Smooth muscle cell (in vitro differentiated cells): ENCODE results near the gene PCYT1A. TPM values are rescaled to one million over a fixed set of nuclear protein-coding genes. Genes with fewer than 3 reads are reported as not detected.

Source experiments
- DNase-seq: peaks from one replicate; lab custom pipeline; 2025; ENCODE audit not compliant: unreplicated experiment; lab: John Stamatoyannopoulos, UW
- H2AFZ ChIP-seq: fragments of 200-600 bp; sonication (generic); 2 replicates; pipeline ENCODE4 v1.6.0; 2016; ENCODE audit warnings: antibody characterized with exemption, low read depth, mild to moderate bottlenecking
- H3F3A ChIP-seq: fragments of 200-600 bp; sonication (generic); 2 replicates; pipeline ENCODE4 v1.6.0; 2017; ENCODE audit warnings: antibody characterized with exemption, low read depth
- H3K27ac ChIP-seq: fragments of 200-600 bp; sonication (generic); 2 replicates; pipeline ENCODE4 v1.5.1; 2016; ENCODE audit warnings: low read depth, mild to moderate bottlenecking
- H3K27me3 ChIP-seq: fragments of 200-600 bp; sonication (generic); 2 replicates; pipeline ENCODE4 v1.6.1; 2016; ENCODE audit warnings: low read depth, mild to moderate bottlenecking
- H3K36me3 ChIP-seq: fragments of 200-600 bp; sonication (generic); 2 replicates; pipeline ENCODE4 v1.5.1; 2016; ENCODE audit warnings: low read depth
- H3K4me1 ChIP-seq: fragments of 200-600 bp; sonication (generic); 2 replicates; pipeline ENCODE4 v1.5.1; 2016; ENCODE audit warnings: low read depth
- H3K4me2 ChIP-seq: fragments of 200-600 bp; sonication (generic); 2 replicates; pipeline ENCODE4 v1.6.0; 2016; ENCODE audit warnings: mild to moderate bottlenecking
- H3K4me3 ChIP-seq: fragments of 200-600 bp; sonication (generic); 2 replicates; pipeline ENCODE4 v1.5.1; 2016; ENCODE audit warnings: mild to moderate bottlenecking
- H3K79me2 ChIP-seq: fragments of 200-600 bp; sonication (generic); 2 replicates; pipeline ENCODE4 v1.6.0; 2016; ENCODE audit warnings: low read depth, mild to moderate bottlenecking
- H3K9ac ChIP-seq: fragments of 200-600 bp; sonication (generic); 2 replicates; pipeline ENCODE4 v1.6.0; 2016; ENCODE audit warnings: low read depth
- H3K9me3 ChIP-seq: fragments of 200-600 bp; sonication (generic); replicated peaks from 2 replicates; pipeline ENCODE4 v1.5.1; 2016; ENCODE audit warnings: low read depth
- H4K20me1 ChIP-seq: fragments of 200-600 bp; sonication (generic); 2 replicates; pipeline ENCODE4 v1.6.0; 2016; ENCODE audit warnings: low read depth
- CTCF ChIP-seq: fragments of 200-600 bp; sonication (generic); IDR thresholded peaks from 2 replicates; pipeline ENCODE4 v1.5.1; 2017; ENCODE audit warnings: borderline replicate concordance, mild to moderate bottlenecking, antibody characterized with exemption; ENCODE audit not compliant: insufficient read depth, poor library complexity, severe bottlenecking
- WGBS: methylation state at CpG from one replicate; pipeline ENCODE4 v1.1.7; 2016; ENCODE audit warnings: low lambda C conversion rate; 5-methylcytosine and 5-hydroxymethylcytosine counted together
- polyA plus RNA-seq: library from polyadenylated mRNA; unstranded; fragments of >200 nt; fragmentation: Nextera tagmentation; extraction: Ambion mirVana; gene quantifications from 2 replicates; pipeline ENCODE4 v1.2.1, GENCODE V29; 2016
- total RNA-seq: library from RNA; depleted of rRNA; stranded (reverse); fragments of >200 nt; gene quantifications from 2 replicates; pipeline ENCODE4 v1.2.3, GENCODE V29; 2014

The PCYT1A gene
- total and polyA plus RNA-seq, 2 experiments from 2014 or later, result 19.7 to 68.3 TPM

GRCh38 chr3:196334982-196335381, 47.5 kb upstream of the PCYT1A start:
- Histone ChIP-seq H3K27me3 (no peaks in the 10 kb centered on the region), H3K36me3 (no peaks in the 10 kb centered on the region), H3K4me3 (no peak overlapping the region), H2AFZ (no peak overlapping the region), H3K27ac (no peak overlapping the region), H3K9me3 (no peaks in the 10 kb centered on the region), H3K4me1 (no peaks in the 10 kb centered on the region), H3K9ac (no peak overlapping the region), H3K79me2 (no peaks in the 10 kb centered on the region), H3K4me2 (no peak overlapping the region), H4K20me1 (no peaks in the 10 kb centered on the region), H3F3A (no peaks in the 10 kb centered on the region)
- TF ChIP-seq CTCF, result no peak
- no CpG with 5 or more reads among the region's 1 CpG for WGBS
- no peak for DNase-seq

GRCh38 chr3:196332168-196332567, 44.6 kb upstream of the PCYT1A start:
- no peak overlapping the region for H3K27ac ChIP-seq
- no peaks in the 10 kb centered on the region for H3K27me3 ChIP-seq
- no peaks in the 10 kb centered on the region for H4K20me1 ChIP-seq
- H3K79me2 ChIP-seq, result no peaks in the 10 kb centered on the region
- H3F3A ChIP-seq, result no peaks in the 10 kb centered on the region
- no peaks in the 10 kb centered on the region for H3K9me3 ChIP-seq
- no peak overlapping the region for H3K9ac ChIP-seq
- no peak for TF ChIP-seq CTCF
- no peaks in the 10 kb centered on the region for H3K36me3 ChIP-seq
- 97% methylated on average over 7 of the region's 8 CpGs for WGBS
- H3K4me3 ChIP-seq, result no peak overlapping the region
- no peaks in the 10 kb centered on the region for H3K4me1 ChIP-seq
- H2AFZ ChIP-seq, result no peak overlapping the region
- no peak for DNase-seq
- no peak overlapping the region for H3K4me2 ChIP-seq

GRCh38 chr3:196327405-196327804, 39.9 kb upstream of the PCYT1A start:
- Histone ChIP-seq H4K20me1 (no peaks in the 10 kb centered on the region), H3F3A (no peaks in the 10 kb centered on the region), H3K9ac (no peak overlapping the region), H3K27ac (no peak overlapping the region), H3K4me3 (no peak overlapping the region), H3K36me3 (no peaks in the 10 kb centered on the region), H3K4me2 (no peak overlapping the region), H2AFZ (no peak overlapping the region), H3K79me2 (no peaks in the 10 kb centered on the region), H3K4me1 (no peaks in the 10 kb centered on the region), H3K27me3 (no peaks in the 10 kb centered on the region), H3K9me3 (no peaks in the 10 kb centered on the region)
- no peak for DNase-seq
- WGBS, result 69% methylated on average over 6 of the region's 6 CpGs
- TF ChIP-seq CTCF, result no peak

- H3K27me3 ChIP-seq, result no peaks in the 10 kb centered on the region
- no peak for TF ChIP-seq CTCF
- no peaks in the 10 kb centered on the region for H3F3A ChIP-seq
- no peak overlapping the region for H3K4me2 ChIP-seq
- WGBS, result 94% methylated on average over 9 of the region's 9 CpGs
- no peaks in the 10 kb centered on the region for H4K20me1 ChIP-seq
- H3K79me2 ChIP-seq, result no peaks in the 10 kb centered on the region
- no peak overlapping the region for H3K27ac ChIP-seq
- DNase-seq, result no peak
- no peak overlapping the region for H3K9ac ChIP-seq
- H3K4me1 ChIP-seq, result no peaks in the 10 kb centered on the region
- H3K36me3 ChIP-seq, result no peaks in the 10 kb centered on the region
- no peak overlapping the region for H2AFZ ChIP-seq
- no peak overlapping the region for H3K4me3 ChIP-seq
- H3K9me3 ChIP-seq, result no peaks in the 10 kb centered on the region
These were observed 39.4 kb upstream of the PCYT1A start for GRCh38 chr3:196326936-196327335.
